GM18520 (cell line): ENCODE results near the gene HMCN2.

ENCODE experiments used
- ATAC-seq: cut with Tn5 transposase; IDR thresholded peaks from one replicate; pipeline ENCODE4 v1.9.1; 2021; ENCODE audit not compliant: unreplicated experiment

HMCN2 gene

DNA sequence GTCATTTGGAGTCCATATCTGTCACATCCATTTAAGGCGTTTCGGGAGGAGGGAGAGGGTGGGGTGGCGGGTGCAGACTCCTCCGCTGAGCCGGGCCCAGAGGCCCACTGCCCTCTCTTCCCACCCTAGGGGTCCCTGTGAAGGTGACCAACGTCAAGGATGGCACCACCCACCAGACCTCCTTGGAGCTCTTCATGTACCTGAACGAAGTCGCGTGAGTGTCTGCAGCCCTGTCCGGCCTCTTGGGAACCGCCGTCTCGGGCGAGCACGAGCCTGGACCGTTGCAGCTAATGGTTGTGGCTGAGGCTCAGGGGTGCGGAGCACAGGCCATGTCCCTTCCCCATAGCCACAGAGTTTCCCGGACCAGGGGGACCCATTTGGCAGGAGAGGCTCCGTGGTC lies 214.0 kb downstream of the HMCN2 start:
- ATAC-seq = no peak

GRCh38 chr9:130480673-130481072 lies 215.1 kb downstream of the HMCN2 start:
- no peak for ATAC-seq

GRCh38 chr9:130482463-130482862 lies 216.9 kb downstream of the HMCN2 start:
- ATAC-seq = no peak

- ATAC-seq = no peak
Observed at GRCh38 chr9:130483371-130483971, 217.9 kb downstream of the HMCN2 start.
